Neural progenitor cell (in vitro differentiated cells): ENCODE data around the gene OR13C9.

ENCODE experiments used
- CTCF ChIP-seq: fragments of 200-600 bp; sonication (generic); IDR thresholded peaks from 2 replicates; pipeline ENCODE4 v1.5.1; 2017; ENCODE audit warnings: antibody characterized with exemption, mild to moderate bottlenecking
- EZH2phosphoT487 ChIP-seq: fragments of 200-600 bp; sonication (generic); IDR thresholded peaks from 2 replicates; pipeline ENCODE4 v1.6.1; 2017; ENCODE audit warnings: antibody characterized with exemption

DNA sequence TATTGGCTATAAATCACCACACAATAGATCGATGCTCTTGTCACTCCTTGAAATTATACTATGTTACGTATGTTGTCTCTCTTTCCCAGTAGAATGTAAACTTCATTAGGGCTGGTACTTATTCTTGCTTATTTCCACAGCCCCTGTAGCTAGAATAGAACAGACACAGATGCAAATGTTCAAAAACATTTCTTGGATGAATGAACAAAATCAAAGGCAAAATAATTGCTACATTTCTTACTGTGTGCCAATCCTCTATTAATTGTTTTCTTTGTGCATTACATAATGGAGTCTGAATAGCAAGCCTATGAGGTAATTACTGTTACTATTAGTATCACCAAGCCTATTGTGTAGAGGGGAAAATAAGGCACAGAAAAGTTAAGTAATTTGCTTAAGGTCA lies 11.9 kb downstream of the OR13C9 start:
- TF ChIP-seq CTCF (no peak), EZH2phosphoT487 (no peak)
